Activated CD8-positive, alpha-beta memory T cell treated with anti-CD3 and anti-CD28 coated beads, Interleukin-2, amount 10 ng/mL, durations not matched to agents 7 days and 5 days (primary cell): ENCODE measurements around the gene RPS3. TPM values are rescaled to one million over a fixed set of nuclear protein-coding genes. Genes with fewer than 3 reads are reported as not detected.
A peak's percentile ranks its signal among the peaks of the same experiment; 100 is the strongest.

Experiments used
- ATAC-seq: fragments of 150-1000 bp; cut with Tn5 transposase; one replicate; pipeline ENCODE4 v1.10.0; 2021; ENCODE audit warnings: moderate library complexity
- CTCF ChIA-PET: fragments of 350-600 bp; sonication (Branson Sonifier 250); formaldehyde crosslinking; loops from one replicate; lab custom pipeline; 2021; ENCODE audit warnings: antibody characterized with exemption; lab: Charles Lee
- DNase-seq: peaks from one replicate; pipeline ENCODE4 v3.0.0-alpha.2; 2020
- H3K27ac Mint-ChIP-seq: one replicate; pipeline ENCODE4 v1.8.0; 2021; ENCODE audit warnings: mild to moderate bottlenecking, mixed read lengths
- H3K27me3 Mint-ChIP-seq: one replicate; pipeline ENCODE4 v1.8.0; 2021; ENCODE audit warnings: mixed read lengths
- H3K36me3 Mint-ChIP-seq: one replicate; pipeline ENCODE4 v1.8.0; 2021; ENCODE audit warnings: mild to moderate bottlenecking, mixed read lengths
- H3K4me1 Mint-ChIP-seq: one replicate; pipeline ENCODE4 v1.8.0; 2021; ENCODE audit warnings: mixed read lengths
- H3K4me3 Mint-ChIP-seq: one replicate; pipeline ENCODE4 v1.8.0; 2021; ENCODE audit warnings: mild to moderate bottlenecking, moderate library complexity, mixed read lengths
- H3K9me3 Mint-ChIP-seq: one replicate; pipeline ENCODE4 v1.8.0; 2022; ENCODE audit warnings: low read depth, mixed read lengths
- total RNA-seq, 2 experiments: library from RNA; stranded (reverse); gene quantifications; one replicate each; pipeline ENCODE4 v1.2.3, GENCODE V29; 2021

RPS3 gene
- total RNA-seq, 2 experiments from 2014 or later, result 2,848 to 3,262 TPM

DNA sequence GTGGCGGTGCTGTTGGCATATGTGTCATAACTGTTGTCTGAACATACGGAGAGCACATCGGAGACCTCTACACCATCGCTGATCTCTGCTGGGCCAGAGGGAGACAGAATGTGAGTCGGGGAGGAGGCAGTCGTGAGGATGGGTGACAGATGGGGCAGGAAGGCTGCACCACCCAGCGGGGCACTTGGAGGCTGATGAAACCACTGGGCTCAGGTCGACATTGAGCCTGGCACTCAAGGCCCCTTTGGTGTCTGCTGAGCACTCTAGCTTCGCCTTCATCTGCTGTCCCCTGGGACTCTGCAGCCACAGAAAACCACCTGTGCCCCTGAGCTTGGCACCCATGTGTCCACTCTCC, 36.2 kb downstream of the RPS3 start:
- CTCF ChIA-PET, result interaction anchor here (1.5 to 5.5 kb wide), 2 partner anchors 10 to 97 kb away, joined by 4 to 23 read pairs; no protein-coding TSS in a partner anchor
- Mint-ChIP-seq H3K27ac (no peak overlapping the region), H3K4me1 (peaks cover 5% of the 10 kb centered on the region), H3K9me3 (no peaks in the 10 kb centered on the region), H3K4me3 (no peak overlapping the region), H3K27me3 (peaks cover 33% of the 10 kb centered on the region), H3K36me3 (no peaks in the 10 kb centered on the region)
- ATAC-seq (no peak), DNase-seq (no peak)

GRCh38 chr11:75436806-75437205, 37.5 kb downstream of the RPS3 start:
- no peaks in the 10 kb centered on the region for H3K9me3 Mint-ChIP-seq
- H3K4me1 Mint-ChIP-seq, result no peaks in the 10 kb centered on the region
- no peak for DNase-seq
- no peak for ATAC-seq
- no peak overlapping the region for H3K4me3 Mint-ChIP-seq
- no peaks in the 10 kb centered on the region for H3K36me3 Mint-ChIP-seq
- CTCF ChIA-PET, result interaction anchor here (1.0 to 1.6 kb wide), 2 partner anchors 9 to 29 kb away, joined by 3 to 4 read pairs; no protein-coding TSS in a partner anchor
- no peak overlapping the region for H3K27ac Mint-ChIP-seq
- peaks cover 20% of the 10 kb centered on the region for H3K27me3 Mint-ChIP-seq

DNA sequence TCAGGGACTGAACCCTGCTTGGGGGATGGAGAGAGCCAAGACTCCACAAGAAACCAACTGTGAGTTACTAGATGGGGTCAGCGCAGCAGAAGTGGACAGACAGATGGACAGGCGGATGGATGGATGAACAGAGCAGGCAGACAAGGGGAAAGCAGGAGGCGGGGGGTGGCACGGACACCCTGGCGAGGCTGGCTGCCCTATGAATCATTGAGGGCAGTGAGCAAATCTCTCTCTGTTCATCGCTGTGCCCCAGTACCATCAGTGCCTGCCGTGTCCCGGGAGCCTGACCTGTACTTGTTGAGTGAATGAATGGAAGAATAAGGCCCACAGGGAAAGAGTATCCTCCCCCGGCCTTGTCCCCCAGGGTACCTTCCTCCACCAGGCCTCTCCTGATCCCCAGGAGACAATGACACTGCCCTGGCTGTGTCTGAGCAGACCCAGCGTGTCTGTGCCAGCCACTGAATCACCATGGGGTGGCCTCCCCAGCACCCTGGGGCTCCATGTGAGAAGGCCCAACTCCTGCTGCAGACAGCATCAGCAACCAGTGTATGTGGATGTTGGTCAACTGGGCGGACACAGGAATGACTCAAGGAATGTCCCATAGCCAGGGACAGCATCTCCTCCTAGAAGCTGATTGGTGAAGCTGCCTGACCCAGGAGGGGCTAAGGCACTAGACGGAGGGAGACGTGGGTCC, 38.8 kb downstream of the RPS3 start:
- no peak for ATAC-seq
- peaks cover 7% of the 10 kb centered on the region for H3K27me3 Mint-ChIP-seq
- no peaks in the 10 kb centered on the region for H3K4me1 Mint-ChIP-seq
- no peaks in the 10 kb centered on the region for H3K36me3 Mint-ChIP-seq
- peak overlapping the region; percentile 11 for H3K27ac Mint-ChIP-seq
- H3K4me3 Mint-ChIP-seq, result no peak overlapping the region
- DNase-seq, result no peak
- H3K9me3 Mint-ChIP-seq, result no peaks in the 10 kb centered on the region
- CTCF ChIA-PET, result interaction anchor here (0.7 kb wide), 1 partner anchor 190 kb away, joined by 3 read pairs; no protein-coding TSS in a partner anchor

GRCh38 chr11:75439026-75439425, 39.7 kb downstream of the RPS3 start:
- Mint-ChIP-seq H3K9me3 (no peaks in the 10 kb centered on the region), H3K4me3 (no peak overlapping the region), H3K4me1 (no peaks in the 10 kb centered on the region), H3K27ac (no peak overlapping the region), H3K27me3 (no peaks in the 10 kb centered on the region), H3K36me3 (no peaks in the 10 kb centered on the region)
- CTCF ChIA-PET, result interaction anchor here (0.7 to 8.4 kb wide), 4 partner anchors 9 to 191 kb away, joined by 3 to 212 read pairs (median 6); no protein-coding TSS in a partner anchor
- no peak for ATAC-seq
- DNase-seq, result no peak

DNA sequence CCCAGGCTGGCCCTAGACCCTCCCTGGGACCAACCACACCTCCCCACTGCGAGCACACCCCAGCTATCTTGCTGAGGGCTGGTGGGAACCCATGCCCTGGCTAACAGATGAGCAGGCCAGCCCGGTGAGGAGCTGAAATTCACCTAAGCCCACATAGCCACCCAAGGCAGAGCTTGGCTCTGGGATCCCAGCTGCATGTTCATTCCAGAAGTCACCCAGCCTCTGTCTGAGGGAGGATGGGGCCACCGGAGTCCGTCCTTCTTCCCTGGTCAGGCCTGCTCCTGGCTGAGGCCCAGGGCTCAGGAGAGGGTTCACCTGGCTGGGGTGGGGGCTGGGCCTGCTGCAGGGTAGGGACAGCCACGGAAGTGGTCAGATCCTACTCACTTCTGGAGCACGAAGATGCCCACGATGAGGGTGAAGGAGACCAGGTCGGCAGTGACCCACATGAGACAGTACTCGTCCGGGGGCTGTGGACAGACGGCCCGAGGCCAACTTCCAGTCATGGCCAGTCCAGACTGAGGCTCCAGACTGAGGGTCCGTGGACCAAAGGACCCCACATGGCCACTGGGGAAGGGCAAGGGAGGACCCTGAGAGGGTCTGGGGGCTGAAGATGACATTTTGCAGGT, 40.3 kb downstream of the RPS3 start:
- Mint-ChIP-seq H3K9me3 (no peaks in the 10 kb centered on the region), H3K4me1 (no peaks in the 10 kb centered on the region), H3K36me3 (no peaks in the 10 kb centered on the region), H3K27me3 (no peaks in the 10 kb centered on the region), H3K4me3 (no peak overlapping the region), H3K27ac (no peak overlapping the region)
- DNase-seq, result no peak
- CTCF ChIA-PET, result interaction anchor here (2.0 to 8.4 kb wide), 3 partner anchors 10 to 93 kb away, joined by 5 to 212 read pairs (median 7); no protein-coding TSS in a partner anchor
- no peak for ATAC-seq

DNA sequence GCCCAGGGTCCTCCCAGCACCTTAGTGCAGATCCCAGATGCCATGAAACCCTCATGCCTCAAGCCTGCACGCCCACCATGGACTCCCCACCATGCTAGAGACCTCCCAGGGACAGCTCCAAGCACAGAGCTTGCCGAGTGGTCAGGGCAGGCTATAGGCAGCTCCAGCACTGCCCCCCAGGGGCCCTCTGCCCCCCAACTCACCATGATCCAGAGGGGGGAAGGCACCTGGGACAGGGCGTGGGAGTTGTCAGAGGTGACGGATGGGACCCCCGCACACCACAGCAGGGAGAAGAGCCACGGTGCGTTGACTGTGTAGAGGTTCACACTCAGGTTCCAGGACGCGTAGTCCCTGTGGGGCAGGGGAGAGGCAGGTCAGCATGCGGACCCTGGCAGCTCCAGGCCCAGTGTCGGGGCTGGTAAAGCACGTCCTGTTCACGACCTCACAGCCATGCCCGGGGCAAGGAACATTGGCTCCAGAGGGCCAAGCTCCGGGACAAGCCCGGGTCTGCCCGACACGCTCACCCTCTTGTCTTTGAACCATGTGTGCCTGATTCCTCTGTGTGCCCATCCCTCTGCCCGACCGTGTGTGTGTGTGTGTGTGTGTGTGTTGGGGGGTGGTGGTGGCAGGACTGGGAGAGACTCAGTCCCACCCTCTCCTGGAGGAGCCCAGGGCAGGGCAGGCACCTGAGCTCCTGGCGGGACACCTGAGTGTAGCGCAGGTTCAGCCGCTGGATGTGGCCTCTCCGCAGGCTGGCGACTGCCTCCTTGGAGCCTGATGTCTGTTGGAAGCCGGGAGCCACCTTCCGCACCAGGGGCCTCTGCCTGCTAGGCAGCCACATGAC, 41.9 kb downstream of the RPS3 start:
- no peaks in the 10 kb centered on the region for H3K36me3 Mint-ChIP-seq
- peaks cover 2% of the 10 kb centered on the region for H3K27me3 Mint-ChIP-seq
- no peak for DNase-seq
- CTCF ChIA-PET, result interaction anchor here (0.8 to 8.4 kb wide), 6 partner anchors 10 to 91 kb away, joined by 3 to 212 read pairs (median 4); no protein-coding TSS in a partner anchor
- H3K4me1 Mint-ChIP-seq, result no peaks in the 10 kb centered on the region
- no peak for ATAC-seq
- H3K4me3 Mint-ChIP-seq, result no peak overlapping the region
- H3K27ac Mint-ChIP-seq, result no peak overlapping the region
- no peaks in the 10 kb centered on the region for H3K9me3 Mint-ChIP-seq

DNA sequence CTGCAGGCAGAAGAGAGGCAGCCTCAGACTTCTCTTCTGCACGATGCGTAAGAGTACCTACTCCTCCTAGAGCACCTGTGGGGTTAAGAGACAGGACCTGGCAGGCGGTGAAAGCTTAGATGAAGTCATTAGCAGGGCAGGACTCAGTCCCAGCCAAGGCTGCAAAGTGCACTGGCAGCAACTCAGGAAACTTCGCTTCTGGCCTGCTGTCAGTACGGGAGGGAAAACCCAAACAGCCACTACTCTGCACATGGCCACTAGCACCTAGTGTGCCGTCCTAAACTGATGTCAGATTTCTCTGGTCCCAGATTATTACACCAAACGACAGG, 42.5 kb downstream of the RPS3 start:
- Mint-ChIP-seq H3K36me3 (no peaks in the 10 kb centered on the region), H3K4me1 (no peaks in the 10 kb centered on the region), H3K27me3 (peaks cover 2% of the 10 kb centered on the region), H3K9me3 (no peaks in the 10 kb centered on the region), H3K27ac (no peak overlapping the region), H3K4me3 (no peak overlapping the region)
- CTCF ChIA-PET, result interaction anchor here (1.3 to 8.4 kb wide), 5 partner anchors 9 to 90 kb away, joined by 3 to 212 read pairs (median 4); partner anchors contain the start of gene GDPD5
- no peak for ATAC-seq
- no peak for DNase-seq

DNA sequence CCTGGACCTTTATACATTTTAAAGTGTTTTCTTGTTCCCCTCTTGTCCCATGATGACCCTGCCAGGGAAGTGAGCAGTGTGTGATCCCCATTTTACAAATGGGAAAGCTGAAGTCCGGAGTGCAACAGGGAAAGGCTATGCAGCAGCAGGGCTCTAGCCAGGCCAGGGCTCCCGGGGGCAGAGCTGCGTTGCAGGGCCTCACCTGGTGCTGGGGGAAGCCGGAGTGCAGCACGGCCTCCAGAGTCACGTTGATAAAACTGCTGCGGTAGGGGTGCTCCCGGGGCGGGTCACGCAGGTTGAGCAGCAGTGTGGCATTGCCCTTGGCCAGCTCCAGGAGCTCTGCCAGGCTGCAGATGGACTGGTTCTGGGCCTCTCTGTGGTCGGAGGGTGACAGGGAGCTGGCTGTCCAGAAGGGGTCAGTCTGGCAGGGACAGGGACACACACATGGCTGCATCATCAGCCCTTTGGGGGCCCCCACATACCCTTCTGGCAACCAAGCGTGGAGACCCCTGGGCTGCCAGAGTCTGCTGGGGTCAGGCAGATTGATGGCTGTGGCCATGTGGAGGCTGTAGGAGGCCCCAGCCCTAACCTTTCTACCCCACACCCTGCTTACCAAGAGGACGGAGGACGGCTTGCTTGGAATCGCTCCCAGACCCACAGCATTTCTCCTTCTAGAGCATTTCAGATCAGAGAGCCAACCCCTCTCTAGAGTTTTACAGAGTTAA, 43.0 kb downstream of the RPS3 start:
- no peak for ATAC-seq
- Mint-ChIP-seq H3K4me1 (no peaks in the 10 kb centered on the region), H3K27me3 (peaks cover 2% of the 10 kb centered on the region), H3K9me3 (no peaks in the 10 kb centered on the region), H3K4me3 (no peak overlapping the region), H3K36me3 (no peaks in the 10 kb centered on the region), H3K27ac (no peak overlapping the region)
- CTCF ChIA-PET, result interaction anchor here (1.6 to 8.4 kb wide), 4 partner anchors 9 to 90 kb away, joined by 4 to 212 read pairs (median 20); partner anchors contain the start of gene GDPD5
- no peak for DNase-seq

GRCh38 chr11:75443043-75443442, 43.7 kb downstream of the RPS3 start:
- CTCF ChIA-PET, result interaction anchor here (1.0 to 8.4 kb wide), 9 partner anchors 8 to 140 kb away, joined by 3 to 212 read pairs (median 5); partner anchors contain the start of gene GDPD5
- Mint-ChIP-seq H3K27me3 (peaks cover 2% of the 10 kb centered on the region), H3K4me3 (no peak overlapping the region), H3K4me1 (no peaks in the 10 kb centered on the region), H3K27ac (no peak overlapping the region), H3K36me3 (no peaks in the 10 kb centered on the region), H3K9me3 (no peaks in the 10 kb centered on the region)
- no peak for ATAC-seq
- no peak for DNase-seq

GRCh38 chr11:75445315-75445953, 46.1 kb downstream of the RPS3 start:
- DNase-seq (peak; percentile 78), ATAC-seq (peak; percentile 77)
- Mint-ChIP-seq H3K27me3 (peaks cover 2% of the 10 kb centered on the region), H3K36me3 (no peaks in the 10 kb centered on the region), H3K9me3 (no peaks in the 10 kb centered on the region), H3K4me3 (no peak overlapping the region), H3K4me1 (no peaks in the 10 kb centered on the region), H3K27ac (no peak overlapping the region)
- CTCF ChIA-PET, result interaction anchor here (0.6 to 8.4 kb wide), 26 partner anchors 7 to 261 kb away, joined by 3 to 212 read pairs (median 5); partner anchors contain the start of genes GDPD5 and KLHL35

GRCh38 chr11:75447415-75447814, 48.1 kb downstream of the RPS3 start:
- H3K27me3 Mint-ChIP-seq, result peaks cover 2% of the 10 kb centered on the region
- H3K4me3 Mint-ChIP-seq, result no peak overlapping the region
- DNase-seq, result no peak
- H3K27ac Mint-ChIP-seq, result no peak overlapping the region
- no peak for ATAC-seq
- H3K36me3 Mint-ChIP-seq, result no peaks in the 10 kb centered on the region
- H3K9me3 Mint-ChIP-seq, result no peaks in the 10 kb centered on the region
- no peaks in the 10 kb centered on the region for H3K4me1 Mint-ChIP-seq
- CTCF ChIA-PET, result interaction anchor here (1.7 to 8.4 kb wide), 2 partner anchors 29 to 85 kb away, joined by 6 to 212 read pairs; no protein-coding TSS in a partner anchor

DNA sequence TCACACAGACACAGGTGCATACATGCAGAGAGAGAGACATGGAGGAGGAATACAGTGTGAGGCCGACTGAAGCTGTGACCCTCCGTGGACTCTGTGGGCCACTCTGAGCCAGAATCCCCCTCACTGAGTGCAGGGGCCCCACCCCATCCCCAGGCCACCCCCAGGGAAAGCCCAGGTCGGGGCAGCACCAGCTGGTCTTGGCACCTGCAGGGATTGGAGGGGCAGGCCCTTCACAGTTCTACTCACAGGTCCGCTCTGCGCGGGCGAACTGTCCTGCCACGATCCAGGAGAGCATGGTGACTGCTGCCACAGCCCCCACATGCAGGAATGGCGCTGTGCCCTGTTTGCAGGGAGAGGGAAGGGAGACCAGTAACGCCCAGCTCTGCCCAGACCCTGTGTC, 50.0 kb downstream of the RPS3 start:
- ATAC-seq, result no peak
- CTCF ChIA-PET, result interaction anchor here (0.5 kb wide), 1 partner anchor 86 kb away, joined by 4 read pairs; no protein-coding TSS in a partner anchor
- Mint-ChIP-seq H3K27ac (no peak overlapping the region), H3K4me3 (no peak overlapping the region), H3K4me1 (no peaks in the 10 kb centered on the region), H3K36me3 (no peaks in the 10 kb centered on the region), H3K27me3 (peaks cover 4% of the 10 kb centered on the region), H3K9me3 (no peaks in the 10 kb centered on the region)
- DNase-seq, result no peak
